HG02852 (cell line): ENCODE measurements around the gene SOX14.

Source experiments
- ATAC-seq: cut with Tn5 transposase; IDR thresholded peaks from one replicate; pipeline ENCODE4 v1.9.1; 2021; ENCODE audit warnings: mild to moderate bottlenecking, moderate library complexity; ENCODE audit not compliant: unreplicated experiment

The SOX14 gene

DNA sequence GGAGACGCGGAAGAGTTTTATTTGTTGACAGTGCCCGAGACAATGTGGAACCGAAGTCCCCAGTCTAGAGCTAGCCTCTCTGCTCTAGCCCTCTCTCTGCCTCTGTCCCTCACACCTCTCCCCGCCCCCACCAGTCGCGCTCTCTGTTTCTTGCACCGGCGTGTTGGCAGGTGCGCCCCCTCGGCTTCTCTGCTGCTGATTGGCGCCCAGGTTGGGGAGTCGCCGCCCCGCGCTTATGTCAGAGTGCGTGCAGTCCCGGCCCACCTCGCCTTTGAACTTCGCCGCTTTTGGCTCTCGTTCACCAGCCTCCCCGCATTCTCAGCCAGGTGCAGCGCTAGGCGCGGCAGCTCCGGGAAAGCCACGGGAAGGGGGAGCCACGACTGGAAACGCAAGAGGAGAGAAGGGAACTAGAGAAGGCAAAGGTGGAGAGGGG, at the start of gene SOX14:
TSS of gene SOX14 (plus strand) at position 315 of the 433 bp plus-strand sequence. CDS start 470 bp downstream, outside the sequence.
- no peak for ATAC-seq

- no peak for ATAC-seq
Measured at GRCh38 chr3:137714551-137714950, 49.6 kb upstream of the SOX14 start.

DNA sequence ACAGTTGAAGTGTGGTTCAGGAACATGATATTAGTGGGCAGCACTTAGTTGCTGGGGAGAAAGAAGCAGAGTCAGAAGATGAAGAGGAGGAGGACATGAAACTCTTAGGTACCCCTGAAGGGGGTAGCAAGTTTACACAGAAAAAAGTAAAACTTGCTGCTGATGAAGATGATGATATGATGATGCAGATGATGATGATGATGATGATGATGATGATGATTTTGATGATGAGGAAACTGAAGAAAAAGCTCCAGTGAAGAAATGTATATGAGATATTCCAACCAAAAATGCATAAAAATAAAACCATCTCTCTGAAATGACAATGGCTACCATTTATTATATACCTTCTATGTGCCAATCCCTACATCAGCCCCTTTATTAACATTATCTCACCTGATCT, 39.9 kb upstream of the SOX14 start:
- no peak for ATAC-seq

DNA sequence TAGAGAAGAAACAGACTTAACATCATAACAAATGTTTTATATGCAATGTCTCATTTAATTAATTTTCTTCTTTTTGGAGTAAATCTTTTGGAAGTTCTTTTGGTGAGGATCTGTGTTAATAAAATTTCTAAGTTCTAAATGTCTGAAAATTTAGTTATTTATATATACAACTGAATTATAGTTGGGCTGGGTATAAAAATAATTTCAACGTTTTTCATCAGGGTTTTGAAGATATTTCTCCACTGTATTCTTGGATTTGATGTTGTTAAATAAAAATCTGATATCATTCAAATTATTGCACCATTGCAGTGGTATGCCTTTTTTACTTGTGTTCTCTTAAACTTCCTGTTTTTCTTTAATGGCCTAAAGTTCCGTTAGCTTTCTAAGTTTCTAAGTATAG, 26.9 kb upstream of the SOX14 start:
- no peak for ATAC-seq

- ATAC-seq: no peak
Measured at GRCh38 chr3:137738710-137739109, 25.4 kb upstream of the SOX14 start.

- ATAC-seq: no peak
Measured at GRCh38 chr3:137743608-137744007, 20.5 kb upstream of the SOX14 start.

- no peak for ATAC-seq
Measured at GRCh38 chr3:137746808-137747207, 17.3 kb upstream of the SOX14 start.

GRCh38 chr3:137759505-137759904, 4.6 kb upstream of the SOX14 start:
- ATAC-seq: no peak

- ATAC-seq: no peak
Measured at GRCh38 chr3:137760341-137761098, 3.6 kb upstream of the SOX14 start.

GRCh38 chr3:137761099-137761562, 3.0 kb upstream of the SOX14 start:
- ATAC-seq: no peak

GRCh38 chr3:137761563-137762503, 2.3 kb upstream of the SOX14 start:
- ATAC-seq: no peak

GRCh38 chr3:137762674-137763593, 1.2 kb upstream of the SOX14 start:
- no peak for ATAC-seq

DNA sequence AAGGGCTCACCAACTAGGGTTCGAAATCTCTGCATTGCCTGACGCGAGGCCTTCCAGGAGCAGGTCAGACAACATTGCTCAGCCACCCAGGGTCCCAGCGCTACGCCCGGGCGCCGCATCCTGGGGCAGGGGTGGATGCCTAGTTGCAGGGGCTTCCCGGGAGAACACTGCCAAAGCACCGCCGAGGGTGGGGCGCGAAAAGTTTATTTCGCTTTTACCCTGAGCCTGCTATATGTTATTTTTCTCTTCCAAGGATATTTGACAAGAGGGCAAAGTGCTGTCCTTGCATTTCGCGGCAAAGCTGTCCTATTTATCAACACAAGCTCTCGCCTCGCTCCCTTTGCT, 549 bp upstream of the SOX14 start:
- no peak for ATAC-seq

GRCh38 chr3:137764563-137765309, 621 bp downstream of the SOX14 start:
- no peak for ATAC-seq

GRCh38 chr3:137765310-137766033, 1.4 kb downstream of the SOX14 start:
- ATAC-seq: no peak

DNA sequence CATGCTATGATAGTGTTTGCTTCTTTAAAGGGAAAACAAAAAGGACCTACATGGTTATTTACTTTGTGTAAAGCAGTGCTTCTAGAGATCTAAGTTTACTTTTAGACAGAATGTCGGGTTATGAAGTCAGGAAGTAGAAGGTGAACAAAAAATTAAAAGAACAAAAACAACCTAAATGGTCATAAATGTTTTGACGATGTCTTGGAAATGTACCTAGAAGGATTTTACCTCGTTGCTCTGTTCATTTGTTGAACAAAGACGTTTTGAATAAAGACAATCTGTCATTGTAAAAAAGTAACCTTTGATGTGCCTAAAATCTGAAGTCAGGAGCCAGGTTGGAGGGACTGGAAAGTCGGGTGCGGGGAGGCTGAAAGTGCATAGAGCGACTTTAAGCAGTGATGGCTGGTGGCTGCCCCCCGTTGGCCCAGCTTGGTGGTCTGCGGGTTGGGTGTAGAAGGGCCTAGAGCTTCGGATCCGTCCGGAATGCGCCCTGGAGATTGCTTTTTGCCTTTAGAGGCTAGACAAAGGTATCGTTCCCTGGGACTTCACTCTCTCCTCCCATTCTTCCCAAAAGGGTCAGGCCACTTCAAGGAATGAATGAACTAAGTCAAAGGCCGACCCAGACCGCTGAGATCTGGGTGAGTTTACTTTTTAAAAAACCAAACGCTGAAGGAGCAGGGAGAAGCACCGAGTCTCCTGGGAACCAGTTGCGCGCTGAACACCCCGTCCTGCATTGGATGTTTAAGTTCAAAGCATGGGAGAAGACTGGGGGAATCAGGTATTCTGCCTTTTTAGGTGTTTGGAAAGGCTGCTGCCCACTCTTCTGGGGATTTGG, 2.1 kb downstream of the SOX14 start:
- ATAC-seq: no peak

- ATAC-seq: no peak
Measured at GRCh38 chr3:137766876-137767537, 2.9 kb downstream of the SOX14 start.
